B cell (primary cell): ENCODE measurements around the gene RCOR3. TPM values are rescaled to one million over a fixed set of nuclear protein-coding genes. Genes with fewer than 3 reads are reported as not detected.

Experiments
- ATAC-seq: fragments of 200-7000 bp; cut with Tn5 transposase; one replicate; pipeline ENCODE4 v1.10.0; 2021; ENCODE audit warnings: low read depth, mild to moderate bottlenecking, moderate number of reproducible peaks, moderate library complexity
- CTCF ChIA-PET: fragments of 350-600 bp; sonication (Branson Sonifier 250); formaldehyde crosslinking; loops from one replicate; lab custom pipeline; 2021; ENCODE audit warnings: antibody characterized with exemption, inconsistent platforms; lab: Charles Lee
- POLR2A ChIA-PET: fragments of 350-600 bp; sonication (Branson Sonifier 250); formaldehyde crosslinking; loops from one replicate; lab custom pipeline; 2021; ENCODE audit warnings: antibody characterized with exemption; lab: Charles Lee
- DNase-seq: peaks from one replicate; pipeline ENCODE4 v3.0.0; 2013
- H2AFZ ChIP-seq: 2 replicates; pipeline ENCODE4 v1.6.1; 2012; ENCODE audit warnings: mild to moderate bottlenecking, low read depth, low read length; ENCODE audit not compliant: insufficient read depth, poor library complexity, severe bottlenecking
- H3K27ac ChIP-seq, 2 donors: 1 replicate in 1 of 2; 2 replicates in 1 of 2; pipeline ENCODE4 v1.5.1; 2012 to 2013; ENCODE audit warnings: low read length in 2 of 2, mild to moderate bottlenecking in 2 of 2, moderate library complexity in 1 of 2
- H3K27me3 ChIP-seq, 4 experiments: fragments of 200-600 bp in 1 of 4; sonication (generic) in 1 of 4; replicated peaks in 1 of 4; 1 replicate in 2 of 4; 2 replicates in 2 of 4; pipeline versions ENCODE4 v1.6.1 to v1.7.0; 2013 to 2016; ENCODE audit warnings: low read length in 3 of 4, mild to moderate bottlenecking in 2 of 4, mixed read lengths in 1 of 4, moderate library complexity in 1 of 4; ENCODE audit not compliant: insufficient read depth in 4 of 4, control insufficient read depth in 3 of 4; ENCODE audit errors: control extremely low read depth in 1 of 4
- H3K36me3 ChIP-seq, 2 experiments: replicated peaks in 1 of 2; 1 replicate in 1 of 2; 2 replicates in 1 of 2; pipeline versions ENCODE4 v1.6.1 to v1.7.1; 2013; ENCODE audit warnings: low read length in 1 of 2; ENCODE audit not compliant: insufficient read depth in 2 of 2, control insufficient read depth in 1 of 2; ENCODE audit errors: control extremely low read depth in 1 of 2, extremely low read depth in 1 of 2
- H3K4me1 ChIP-seq, 2 donors: fragments of 200-600 bp in 1 of 2; sonication (generic) in 1 of 2; 1 replicate in 1 of 2; 2 replicates in 1 of 2; pipeline versions ENCODE4 v1.5.1 to v1.6.1; 2013 to 2017; ENCODE audit warnings: low read length in 2 of 2; ENCODE audit not compliant: control insufficient read depth in 2 of 2, insufficient read depth in 2 of 2
- H3K4me2 ChIP-seq: replicated peaks from 2 replicates; pipeline ENCODE3; 2012; ENCODE audit warnings: mild to moderate bottlenecking, low read depth, low read length; ENCODE audit not compliant: poor library complexity, severe bottlenecking
- H3K4me3 ChIP-seq, 5 experiments: fragments of 200-600 bp in 1 of 5; sonication (generic) in 1 of 5; 1 replicate in 3 of 5; 2 replicates in 2 of 5; pipeline versions ENCODE4 v1.5.1 to v1.7.0; 2011 to 2016; ENCODE audit warnings: low read length in 4 of 5, mild to moderate bottlenecking in 4 of 5, low read depth in 2 of 5, control low read depth in 1 of 5, moderate library complexity in 1 of 5; ENCODE audit not compliant: insufficient read depth in 1 of 5; ENCODE audit errors: control extremely low read depth in 1 of 5, extremely low read depth in 1 of 5
- H3K79me2 ChIP-seq: fragments of 200-600 bp; sonication (generic); one replicate; pipeline ENCODE4 v1.6.0; 2016; ENCODE audit warnings: low read length; ENCODE audit not compliant: control insufficient read depth, insufficient read depth
- H3K9ac ChIP-seq: fragments of 200-600 bp; sonication (generic); 2 replicates; pipeline ENCODE4 v1.6.1; 2017; ENCODE audit warnings: mild to moderate bottlenecking, low read length, moderate library complexity
- H3K9me3 ChIP-seq, 3 donors: one replicate each; pipeline versions ENCODE4 v1.6.1 to v1.7.1; 2013; ENCODE audit warnings: low read length in 2 of 3; ENCODE audit not compliant: control insufficient read depth in 2 of 3, insufficient read depth in 1 of 3; ENCODE audit errors: control extremely low read depth in 1 of 3
- H4K20me1 ChIP-seq: 2 replicates; pipeline ENCODE4 v1.6.0; 2012; ENCODE audit warnings: mild to moderate bottlenecking, low read length; ENCODE audit not compliant: insufficient read depth, control insufficient read depth, poor library complexity, severe bottlenecking
- H3K27ac Mint-ChIP-seq: one replicate; pipeline ENCODE4 v1.8.0; 2021; ENCODE audit warnings: mixed read lengths
- H3K27me3 Mint-ChIP-seq: one replicate; pipeline ENCODE4 v1.8.0; 2021; ENCODE audit warnings: mixed read lengths
- H3K4me1 Mint-ChIP-seq: one replicate; pipeline ENCODE4 v1.8.0; 2021; ENCODE audit warnings: mixed read lengths
- H3K4me3 Mint-ChIP-seq: one replicate; pipeline ENCODE4 v1.8.0; 2021; ENCODE audit warnings: mixed read lengths
- H3K9me3 Mint-ChIP-seq: one replicate; pipeline ENCODE4 v1.8.0; 2022; ENCODE audit warnings: mixed read lengths; ENCODE audit not compliant: insufficient read depth
- CTCF ChIP-seq: fragments of 200-600 bp; IDR thresholded peaks from one replicate; pipeline ENCODE4 v1.8.0; 2022; ENCODE audit warnings: antibody characterized with exemption, mild to moderate bottlenecking
- EZH2 ChIP-seq: IDR thresholded peaks from 2 replicates; pipeline ENCODE4 v1.6.1; 2012; ENCODE audit warnings: borderline replicate concordance, low read depth, mild to moderate bottlenecking, moderate library complexity, low read length; ENCODE audit not compliant: insufficient read depth, poor library complexity, severe bottlenecking
- WGBS: methylation state at CpG from one replicate; pipeline ENCODE4 v1.1.5; 2013; ENCODE audit warnings: missing lambda C conversion rate; ENCODE audit not compliant: insufficient coverage; 5-methylcytosine and 5-hydroxymethylcytosine counted together
- intact Hi-C: fragments of 100-400 bp; cut with micrococcal nuclease; formaldehyde crosslinking; loops from one replicate; pipeline ENCODE4 v1.10.0; 2022
- polyA plus RNA-seq: library from polyadenylated mRNA; depleted of rRNA; stranded (reverse); fragments of >200 nt; gene quantifications from 2 replicates; pipeline ENCODE4 v1.2.3, GENCODE V29; 2012
- total RNA-seq, 2 donors: library from RNA; stranded (reverse); fragments of 120-200 nt in 1 of 2; gene quantifications; 1 replicate in 1 of 2; 2 replicates in 1 of 2; pipeline versions ENCODE4 v1.2.3 to v1.2.4, GENCODE V29; 2013 to 2022

The RCOR3 gene
- total and polyA plus RNA-seq, 2 donors (not counting 1 experiment from before 2014, with no cell fraction given): 42.7 to 120 TPM

- no peak for TF ChIP-seq EZH2
- no peak for TF ChIP-seq CTCF
- H3K9me3 Mint-ChIP-seq: no peaks in the 10 kb centered on the region
- no CpG with 5 or more reads among the region's 3 CpGs for WGBS
- Histone ChIP-seq H3K4me1 (no peaks in the 10 kb centered on the region), H3K4me3 (no peak overlapping the region), H4K20me1 (peaks cover 36% of the 10 kb centered on the region), H3K9ac (no peak overlapping the region), H3K9me3 (no peaks in the 10 kb centered on the region), H3K36me3 (peaks cover 11 to 78% of the 10 kb centered on the region in 2 experiments), H2AFZ (no peak overlapping the region), H3K27me3 (no peaks in the 10 kb centered on the region), H3K79me2 (peaks cover 21% of the 10 kb centered on the region), H3K4me2 (no peak overlapping the region), H3K27ac (peak overlapping the region in 1 of 2 donors; percentile 23)
- peaks cover 10% of the 10 kb centered on the region for H3K4me1 Mint-ChIP-seq
- ATAC-seq: no peak
- no peak for DNase-seq
- intact Hi-C loops: no loop called here
- ChIA-PET CTCF (interaction anchor here (1.0 to 2.3 kb wide), 3 partner anchors 16 to 37 kb away, joined by 3 to 11 read pairs (median 3); no protein-coding TSS in a partner anchor), POLR2A (no interaction called here)
- H3K4me3 Mint-ChIP-seq: no peak overlapping the region
- H3K27me3 Mint-ChIP-seq: no peaks in the 10 kb centered on the region
- peak overlapping the region; percentile 51 for H3K27ac Mint-ChIP-seq
These were observed 100.7 kb downstream of the RCOR3 start for GRCh38 chr1:211359876-211360275.

GRCh38 chr1:211361202-211361601 is 102.0 kb downstream of the RCOR3 start:
- WGBS: no CpG with 5 or more reads among the region's 1 CpG
- intact Hi-C loops: no loop called here
- H2AFZ ChIP-seq: no peak overlapping the region
- H3K9me3 ChIP-seq: no peaks in the 10 kb centered on the region
- Mint-ChIP-seq H3K4me3 (no peak overlapping the region), H3K9me3 (no peaks in the 10 kb centered on the region), H3K27ac (no peak overlapping the region), H3K4me1 (peaks cover 5% of the 10 kb centered on the region), H3K27me3 (no peaks in the 10 kb centered on the region)
- H3K4me1 ChIP-seq: no peaks in the 10 kb centered on the region
- H3K27me3 ChIP-seq: no peaks in the 10 kb centered on the region
- H3K4me3 ChIP-seq: no peak overlapping the region
- no peak overlapping the region for H3K9ac ChIP-seq
- peaks cover 6 to 82% of the 10 kb centered on the region in 2 experiments for H3K36me3 ChIP-seq
- peaks cover 27% of the 10 kb centered on the region for H4K20me1 ChIP-seq
- peaks cover 14% of the 10 kb centered on the region for H3K79me2 ChIP-seq
- ChIA-PET CTCF (interaction anchor here (2.3 kb wide), 1 partner anchor 38 kb away, joined by 11 read pairs; no protein-coding TSS in a partner anchor), POLR2A (no interaction called here)
- no peak overlapping the region for H3K4me2 ChIP-seq
- no peak for DNase-seq
- TF ChIP-seq CTCF (no peak), EZH2 (no peak)
- H3K27ac ChIP-seq: peak overlapping the region in 1 of 2 donors; percentile 39
- no peak for ATAC-seq

Other genes with a start within 250 kb of the RCOR3 start
- not detected in 2 replicates for gene KCNH1, start 125.2 kb upstream of the RCOR3 start, total RNA-seq
- not detected in 2 replicates for gene KCNH1, start 125.2 kb upstream of the RCOR3 start, polyA plus RNA-seq
- gene TRAF5, start 67.5 kb downstream of the RCOR3 start, total RNA-seq: 143 and 149 TPM in 2 replicates
- 128 and 129 TPM in 2 replicates for gene TRAF5, start 67.5 kb downstream of the RCOR3 start, polyA plus RNA-seq
- not detected in 2 replicates for gene RD3, start 232.8 kb downstream of the RCOR3 start, total RNA-seq
- not detected in 2 replicates for gene RD3, start 232.8 kb downstream of the RCOR3 start, polyA plus RNA-seq